Osteocyte (in vitro differentiated cells): Measurements from ENCODE around the gene USO1. TPM values are rescaled to one million over a fixed set of nuclear protein-coding genes. Genes with fewer than 3 reads are reported as not detected.
"Not testable (repeated sequence)": the region's sequence is repeated elsewhere in the genome, so short reads cannot be mapped to it uniquely, and the experiment has no call there.

ENCODE experiments used
- DNase-seq: peaks from one replicate; pipeline ENCODE4 v3.0.0; 2021; ENCODE audit warnings: mixed read lengths; ENCODE audit not compliant: unreplicated experiment; ENCODE audit errors: extremely low spot score
- H3K27ac Mint-ChIP-seq: one replicate; pipeline ENCODE4 v1.8.0; 2021; ENCODE audit warnings: mild to moderate bottlenecking, mixed read lengths; ENCODE audit not compliant: unreplicated experiment
- H3K27me3 Mint-ChIP-seq: one replicate; pipeline ENCODE4 v1.8.0; 2021; ENCODE audit warnings: mixed read lengths; ENCODE audit not compliant: unreplicated experiment
- H3K36me3 Mint-ChIP-seq: one replicate; pipeline ENCODE4 v1.8.0; 2021; ENCODE audit warnings: mixed read lengths; ENCODE audit not compliant: unreplicated experiment
- H3K4me1 Mint-ChIP-seq: one replicate; pipeline ENCODE4 v1.8.0; 2021; ENCODE audit warnings: mixed read lengths; ENCODE audit not compliant: unreplicated experiment
- H3K4me3 Mint-ChIP-seq: one replicate; pipeline ENCODE4 v1.8.0; 2021; ENCODE audit warnings: mild to moderate bottlenecking, moderate library complexity, mixed read lengths; ENCODE audit not compliant: unreplicated experiment
- H3K9me3 Mint-ChIP-seq: one replicate; pipeline ENCODE4 v1.8.0; 2021; ENCODE audit warnings: mixed read lengths; ENCODE audit not compliant: unreplicated experiment
- total RNA-seq: library from RNA; stranded (reverse); gene quantifications from 2 replicates; pipeline ENCODE4 v1.2.1, GENCODE V29; 2021
- TF ChIP-seq, protein P1 (sequence below): fragments of 200-600 bp; sonication (generic); IDR thresholded peaks from 2 replicates; pipeline ENCODE4 v1.5.0; 2021; ENCODE audit warnings: antibody characterized with exemption, mild to moderate bottlenecking, moderate library complexity

USO1 gene
- total RNA-seq, 1 donor from 2014 or later = 69.6 TPM

DNA sequence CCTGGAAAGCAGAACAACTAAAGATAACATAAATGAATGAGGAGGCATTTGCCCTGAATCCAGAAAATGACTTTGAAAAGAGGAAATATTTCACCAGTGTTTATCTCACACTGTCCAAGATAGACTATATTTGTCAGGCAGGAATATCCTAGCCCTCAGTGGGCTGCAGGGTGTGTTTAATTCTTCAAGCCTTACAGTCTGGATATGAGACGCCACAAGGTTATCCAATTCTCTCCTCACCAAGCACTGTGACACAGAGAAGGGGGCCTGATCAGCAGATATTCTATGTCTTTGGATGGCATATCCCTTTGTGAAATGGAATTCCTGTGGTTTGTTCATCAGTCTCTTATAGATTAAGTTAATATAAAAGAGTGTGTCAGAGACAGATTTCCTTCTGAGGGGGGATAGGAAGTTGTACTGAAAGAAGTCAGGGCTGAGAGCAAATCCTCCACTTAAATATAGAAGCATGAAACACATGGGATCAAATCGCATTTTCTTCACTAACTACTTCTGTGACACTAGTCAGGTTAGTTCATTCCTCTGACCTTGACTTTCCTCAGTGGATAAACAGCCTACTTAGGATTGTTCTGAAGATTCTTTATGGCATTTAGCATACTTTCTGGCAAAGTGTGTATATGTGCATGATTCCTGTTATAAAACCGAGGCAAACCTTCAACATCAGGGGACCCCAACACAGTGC, 44.4 kb upstream of the USO1 start:
- Mint-ChIP-seq H3K4me1 (no peaks in the 10 kb centered on the region), H3K27ac (no peak overlapping the region), H3K27me3 (no peaks in the 10 kb centered on the region), H3K4me3 (no peak overlapping the region), H3K36me3 (no peaks in the 10 kb centered on the region), H3K9me3 (no peaks in the 10 kb centered on the region)
- no peak for DNase-seq
- TF ChIP-seq, protein P1, sequence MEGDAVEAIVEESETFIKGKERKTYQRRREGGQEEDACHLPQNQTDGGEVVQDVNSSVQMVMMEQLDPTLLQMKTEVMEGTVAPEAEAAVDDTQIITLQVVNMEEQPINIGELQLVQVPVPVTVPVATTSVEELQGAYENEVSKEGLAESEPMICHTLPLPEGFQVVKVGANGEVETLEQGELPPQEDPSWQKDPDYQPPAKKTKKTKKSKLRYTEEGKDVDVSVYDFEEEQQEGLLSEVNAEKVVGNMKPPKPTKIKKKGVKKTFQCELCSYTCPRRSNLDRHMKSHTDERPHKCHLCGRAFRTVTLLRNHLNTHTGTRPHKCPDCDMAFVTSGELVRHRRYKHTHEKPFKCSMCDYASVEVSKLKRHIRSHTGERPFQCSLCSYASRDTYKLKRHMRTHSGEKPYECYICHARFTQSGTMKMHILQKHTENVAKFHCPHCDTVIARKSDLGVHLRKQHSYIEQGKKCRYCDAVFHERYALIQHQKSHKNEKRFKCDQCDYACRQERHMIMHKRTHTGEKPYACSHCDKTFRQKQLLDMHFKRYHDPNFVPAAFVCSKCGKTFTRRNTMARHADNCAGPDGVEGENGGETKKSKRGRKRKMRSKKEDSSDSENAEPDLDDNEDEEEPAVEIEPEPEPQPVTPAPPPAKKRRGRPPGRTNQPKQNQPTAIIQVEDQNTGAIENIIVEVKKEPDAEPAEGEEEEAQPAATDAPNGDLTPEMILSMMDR = no peak

DNA sequence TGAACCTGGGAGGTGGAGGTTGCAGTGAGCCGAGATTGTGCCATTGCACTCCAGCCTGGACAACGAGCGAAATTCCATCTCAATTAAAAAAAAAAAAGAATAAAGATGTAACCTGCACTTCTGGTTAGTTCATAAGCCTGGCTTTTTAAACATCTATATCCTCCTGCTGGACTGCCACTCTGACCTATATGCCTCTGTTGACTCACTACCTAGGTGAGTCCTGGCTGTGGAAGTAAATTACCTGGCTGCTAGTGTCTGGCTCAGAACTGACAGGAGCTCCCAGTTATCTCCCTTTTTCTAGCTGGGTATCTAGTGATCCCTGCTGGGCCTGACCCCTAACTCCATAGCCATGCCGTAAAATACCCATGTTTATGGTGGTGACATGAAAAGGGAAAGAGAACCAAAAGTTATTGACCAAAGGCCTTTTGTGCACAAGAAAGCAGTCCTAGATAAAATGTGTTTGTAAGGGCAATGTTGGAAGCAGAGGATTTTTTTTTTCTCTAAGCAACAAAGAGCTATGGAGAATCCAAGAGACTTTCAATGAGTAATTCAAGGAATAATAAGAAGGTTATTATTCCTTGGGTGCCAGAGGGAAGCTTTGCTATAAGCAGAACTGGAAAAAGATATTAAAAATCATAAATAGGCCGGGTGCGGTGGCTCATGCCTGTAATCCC, 40.8 kb upstream of the USO1 start:
- Mint-ChIP-seq H3K36me3 (no peaks in the 10 kb centered on the region), H3K27me3 (no peaks in the 10 kb centered on the region), H3K27ac (no peak overlapping the region), H3K9me3 (peaks cover 4% of the 10 kb centered on the region), H3K4me3 (no peak overlapping the region), H3K4me1 (no peaks in the 10 kb centered on the region)
- DNase-seq = no peak
- TF ChIP-seq, protein P1 = no peak

DNA sequence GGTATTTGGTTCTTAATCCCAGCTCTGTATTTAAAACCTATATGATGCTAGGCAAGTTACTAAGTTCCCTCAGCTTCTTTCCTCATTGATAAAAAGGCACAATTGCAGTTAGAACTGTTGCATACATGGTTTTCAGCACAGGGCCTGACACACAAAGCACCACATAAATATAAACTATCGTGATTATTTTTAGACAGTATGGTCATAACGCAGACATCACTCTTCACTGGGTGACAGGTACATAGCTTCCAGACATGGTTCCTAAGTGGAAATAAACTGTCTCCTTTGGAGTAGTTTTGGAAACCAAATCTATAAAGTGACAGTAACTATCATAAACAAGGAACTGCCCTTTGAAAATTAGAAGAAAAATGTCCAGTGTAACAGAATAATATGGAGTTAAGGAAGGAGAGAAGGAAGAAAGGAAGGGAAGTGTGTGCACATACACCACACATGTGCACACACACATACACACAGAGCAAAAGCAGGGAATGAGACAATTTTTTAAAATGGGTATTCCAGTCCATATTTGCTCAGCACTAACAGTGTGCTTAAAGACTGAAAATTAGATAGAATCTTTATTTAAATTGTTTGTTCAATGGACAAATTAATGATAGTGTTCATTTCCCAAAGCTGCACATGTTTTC, 38.7 kb upstream of the USO1 start:
- Mint-ChIP-seq H3K36me3 (no peaks in the 10 kb centered on the region), H3K4me1 (no peaks in the 10 kb centered on the region), H3K27me3 (no peaks in the 10 kb centered on the region), H3K9me3 (peaks cover 4% of the 10 kb centered on the region), H3K4me3 (no peak overlapping the region), H3K27ac (no peak overlapping the region)
- TF ChIP-seq, protein P1 = no peak
- no peak for DNase-seq

DNA sequence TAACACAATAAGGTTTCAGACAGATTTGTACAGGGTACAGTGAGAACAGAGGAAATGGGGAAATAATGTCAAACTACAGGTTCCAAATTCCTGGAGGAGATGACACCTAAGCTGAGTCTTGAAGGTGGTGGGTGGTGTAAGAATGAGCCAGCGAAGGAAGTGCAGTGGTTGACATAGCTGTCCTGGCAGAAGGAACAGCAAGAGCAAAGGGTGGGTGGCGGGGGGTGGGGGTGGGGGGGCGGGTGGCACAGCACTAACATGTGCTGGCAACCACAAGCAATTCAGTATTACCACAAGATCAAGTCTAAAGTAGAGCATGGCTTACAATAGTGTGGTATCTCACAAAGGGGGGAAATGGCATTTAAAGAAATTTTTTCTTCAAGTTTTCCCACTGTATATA, 38.0 kb upstream of the USO1 start:
- no peaks in the 10 kb centered on the region for H3K27me3 Mint-ChIP-seq
- no peak for DNase-seq
- TF ChIP-seq, protein P1 = no peak
- no peak overlapping the region for H3K4me3 Mint-ChIP-seq
- H3K9me3 Mint-ChIP-seq = peaks cover 4% of the 10 kb centered on the region
- no peaks in the 10 kb centered on the region for H3K4me1 Mint-ChIP-seq
- H3K36me3 Mint-ChIP-seq = no peaks in the 10 kb centered on the region
- H3K27ac Mint-ChIP-seq = no peak overlapping the region

DNA sequence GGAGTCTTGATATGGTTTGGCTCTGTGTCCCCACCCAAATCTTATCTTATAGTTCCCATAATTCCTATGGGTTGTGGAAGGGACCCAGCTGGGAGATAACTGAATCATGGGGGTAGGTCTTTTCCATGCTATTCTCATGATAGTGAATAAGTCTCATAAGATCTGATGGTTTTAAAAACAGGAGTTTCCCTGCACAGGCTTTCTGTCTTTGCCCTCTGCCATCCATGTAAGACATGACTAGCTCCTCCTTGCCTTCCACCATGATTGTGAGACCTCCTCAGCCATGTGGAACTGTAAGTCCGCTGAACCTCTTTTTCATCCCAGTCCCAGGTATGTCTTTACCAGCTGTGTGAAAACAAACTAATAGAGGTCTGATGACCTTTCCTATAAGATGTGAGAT, 37.3 kb upstream of the USO1 start:
- not testable (repeated sequence) for H3K9me3 Mint-ChIP-seq, DNase-seq, H3K4me1 Mint-ChIP-seq, H3K4me3 Mint-ChIP-seq, H3K27ac Mint-ChIP-seq, H3K27me3 Mint-ChIP-seq, H3K36me3 Mint-ChIP-seq

DNA sequence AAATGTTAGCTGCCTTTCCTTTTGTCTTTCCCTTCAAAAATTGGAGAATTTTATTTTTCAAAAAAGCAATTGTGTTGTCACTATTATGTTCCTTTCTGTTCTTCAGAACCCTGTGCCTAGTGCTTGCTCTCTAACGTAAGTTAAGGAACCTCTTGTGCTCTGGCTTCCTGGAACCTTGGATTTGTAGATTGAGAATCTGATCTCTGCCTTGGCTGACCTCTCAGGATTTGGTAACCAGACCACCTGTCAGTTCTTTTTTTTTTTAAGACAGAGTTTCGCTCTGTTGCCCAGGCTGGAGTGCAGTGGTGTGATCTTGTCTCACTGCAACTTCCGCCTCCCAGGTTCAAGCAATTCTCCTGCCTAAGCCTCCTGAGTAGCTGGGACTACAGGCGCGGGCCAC, 32.3 kb upstream of the USO1 start:
- not testable (repeated sequence) for H3K27me3 Mint-ChIP-seq, H3K27ac Mint-ChIP-seq, H3K9me3 Mint-ChIP-seq, H3K4me3 Mint-ChIP-seq, H3K4me1 Mint-ChIP-seq, H3K36me3 Mint-ChIP-seq, DNase-seq
